Left lobe of liver (tissue), 2 donors: ENCODE measurements around the gene R3HDML. TPM values are rescaled to one million over a fixed set of nuclear protein-coding genes. Genes with fewer than 3 reads are reported as not detected.

ENCODE experiments used
- ATAC-seq: fragments of 200-7000 bp; cut with Tn5 transposase; one replicate; pipeline ENCODE4 v1.9.1; 2020; ENCODE audit warnings: mild to moderate bottlenecking, moderate library complexity
- DNase-seq: peaks from one replicate; pipeline ENCODE4 v3.0.0-alpha.2; 2020; ENCODE audit warnings: low spot score
- total RNA-seq: library from RNA; stranded (reverse); gene quantifications from one replicate; pipeline ENCODE4 v1.2.1, GENCODE V29; 2021
- donor health status: DM: no; HTN: no; CAD: no; lungs with moderate emphysema.
- donor health status: DM: no; HTN: yes; CAD: no.

R3HDML gene
- total RNA-seq, 1 donor from 2014 or later: not detected

GRCh38 chr20:44361021-44361420 lies 24.2 kb downstream of the R3HDML start:
- ATAC-seq: no peak
- DNase-seq: no peak

- DNase-seq (no peak), ATAC-seq (no peak)
Measured at GRCh38 chr20:44362466-44362940, 25.7 kb downstream of the R3HDML start.

- ATAC-seq: no peak
- DNase-seq: no peak
Measured at GRCh38 chr20:44364068-44364467, 27.2 kb downstream of the R3HDML start.

GRCh38 chr20:44364780-44365179 lies 27.9 kb downstream of the R3HDML start:
- no peak for ATAC-seq

GRCh38 chr20:44367746-44368145 lies 30.9 kb downstream of the R3HDML start:
- no peak for DNase-seq
- no peak for ATAC-seq

More at GRCh38 chr20:44364780-44365179, 27.9 kb downstream of the R3HDML start:
- no peak for DNase-seq

GRCh38 chr20:44370639-44371218 lies 33.9 kb downstream of the R3HDML start:
- DNase-seq (peak; percentile 60), ATAC-seq (peak; percentile 75)

GRCh38 chr20:44382641-44383040 lies 45.8 kb downstream of the R3HDML start:
- DNase-seq (no peak), ATAC-seq (no peak)

- peak; percentile 83 for DNase-seq
- ATAC-seq: peak; percentile 45
Measured at GRCh38 chr20:44384423-44385027, 47.7 kb downstream of the R3HDML start.

GRCh38 chr20:44388466-44389023 lies 51.7 kb downstream of the R3HDML start:
- ATAC-seq (peak; percentile 73), DNase-seq (peak; percentile 96)

GRCh38 chr20:44389871-44390270 lies 53.0 kb downstream of the R3HDML start:
- ATAC-seq (no peak), DNase-seq (no peak)

- ATAC-seq (no peak), DNase-seq (no peak)
Measured at GRCh38 chr20:44390280-44390679, 53.4 kb downstream of the R3HDML start.

- ATAC-seq: no peak
- DNase-seq: no peak
Measured at GRCh38 chr20:44392088-44392775, 55.4 kb downstream of the R3HDML start.

GRCh38 chr20:44392776-44393607 lies 56.1 kb downstream of the R3HDML start:
- peak; percentile 53 for ATAC-seq
- DNase-seq: peak; percentile 92

GRCh38 chr20:44393608-44394451 lies 57.0 kb downstream of the R3HDML start:
- DNase-seq: no peak
- peak; percentile 9 for ATAC-seq

- DNase-seq: no peak
- no peak for ATAC-seq
Measured at GRCh38 chr20:44394452-44394701, 57.5 kb downstream of the R3HDML start.

GRCh38 chr20:44394702-44395460 lies 58.0 kb downstream of the R3HDML start:
- DNase-seq: peak; percentile 93
- peak; percentile 56 for ATAC-seq

- ATAC-seq (peak; percentile 38), DNase-seq (peak; percentile 73)
Measured at GRCh38 chr20:44395461-44396340, 58.9 kb downstream of the R3HDML start.

- no peak for DNase-seq
- no peak for ATAC-seq
Measured at GRCh38 chr20:44396369-44397130, 59.7 kb downstream of the R3HDML start.
